CD14-positive monocyte (primary cell): Measurements from ENCODE around the gene KCNV2. TPM values are rescaled to one million over a fixed set of nuclear protein-coding genes. Genes with fewer than 3 reads are reported as not detected.

Experiments
- DNase-seq, 3 donors: peaks; one replicate each; pipeline ENCODE4 v3.0.0-alpha.2; 2011 to 2022
- H2AFZ ChIP-seq: 2 replicates; pipeline ENCODE4 v1.6.0; 2012; ENCODE audit warnings: mild to moderate bottlenecking, low read depth, low read length, inconsistent platforms; ENCODE audit not compliant: insufficient read depth, poor library complexity, severe bottlenecking
- H3K27ac ChIP-seq, 2 donors: 1 replicate in 1 of 2; 2 replicates in 1 of 2; pipeline ENCODE4 v1.5.1; 2012 to 2013; ENCODE audit warnings: low read length in 2 of 2, control low read depth in 1 of 2, inconsistent platforms in 1 of 2, low read depth in 1 of 2, mild to moderate bottlenecking in 1 of 2
- H3K27me3 ChIP-seq, 2 donors: one replicate each; pipeline versions ENCODE4 v1.6.0 to v1.6.1; 2011 to 2013; ENCODE audit warnings: low read length in 2 of 2; ENCODE audit not compliant: control insufficient read depth in 2 of 2, insufficient read depth in 2 of 2
- H3K36me3 ChIP-seq, 2 donors: replicated peaks in 1 of 2; 1 replicate in 1 of 2; 2 replicates in 1 of 2; pipeline versions ENCODE4 v1.5.1 to v1.6.1; 2012 to 2013; ENCODE audit warnings: low read length in 2 of 2, control low read depth in 1 of 2, inconsistent platforms in 1 of 2, mild to moderate bottlenecking in 1 of 2; ENCODE audit not compliant: insufficient read depth in 2 of 2, control insufficient read depth in 1 of 2
- H3K4me1 ChIP-seq, 2 donors: 1 replicate in 1 of 2; 2 replicates in 1 of 2; pipeline versions ENCODE4 v1.5.1 to v1.6.1; 2012 to 2013; ENCODE audit warnings: low read length in 2 of 2, control low read depth in 1 of 2, inconsistent platforms in 1 of 2, mild to moderate bottlenecking in 1 of 2, moderate library complexity in 1 of 2; ENCODE audit not compliant: insufficient read depth in 2 of 2, control insufficient read depth in 1 of 2
- H3K4me2 ChIP-seq: replicated peaks from 2 replicates; pipeline ENCODE3; 2012; ENCODE audit warnings: low read length, moderate library complexity, mild to moderate bottlenecking; ENCODE audit not compliant: poor library complexity, severe bottlenecking; ENCODE audit errors: extremely low read depth
- H3K4me3 ChIP-seq, 3 experiments: fragments of 200-600 bp in 1 of 3; sonication (generic) in 1 of 3; replicated peaks in 1 of 3; 1 replicate in 2 of 3; 2 replicates in 1 of 3; pipeline ENCODE4 v1.5.1; 2011 to 2013; ENCODE audit warnings: low read length in 3 of 3, mild to moderate bottlenecking in 3 of 3, control low read depth in 2 of 3, low read depth in 2 of 3, inconsistent platforms in 1 of 3, moderate library complexity in 1 of 3
- H3K79me2 ChIP-seq: 2 replicates; pipeline ENCODE4 v1.6.0; 2012; ENCODE audit warnings: mild to moderate bottlenecking, control low read depth, inconsistent platforms, low read length, moderate library complexity; ENCODE audit not compliant: insufficient read depth
- H3K9ac ChIP-seq: 2 replicates; pipeline ENCODE4 v1.6.0; 2017; ENCODE audit warnings: low read length, mild to moderate bottlenecking; ENCODE audit not compliant: insufficient read depth, poor library complexity, severe bottlenecking
- H3K9me3 ChIP-seq, 2 donors: replicated peaks in 1 of 2; 1 replicate in 1 of 2; 2 replicates in 1 of 2; pipeline versions ENCODE4 v1.5.1 to v1.6.1; 2012 to 2013; ENCODE audit warnings: low read length in 2 of 2, control low read depth in 1 of 2; ENCODE audit not compliant: control insufficient read depth in 1 of 2, insufficient read depth in 1 of 2
- H4K20me1 ChIP-seq: 2 replicates; pipeline ENCODE4 v1.6.0; 2012; ENCODE audit warnings: mild to moderate bottlenecking, low read length, control low read depth, moderate library complexity; ENCODE audit not compliant: insufficient read depth
- H3K27ac Mint-ChIP-seq, 7 donors: one replicate each; pipeline ENCODE4 v1.8.0; 2020; ENCODE audit warnings: mild to moderate bottlenecking in 7 of 7, mixed read lengths in 7 of 7, moderate library complexity in 6 of 7, inconsistent platforms in 2 of 7
- H3K27me3 Mint-ChIP-seq, 3 donors: one replicate each; pipeline ENCODE4 v1.8.0; 2021 to 2022; ENCODE audit warnings: low read depth in 3 of 3, mild to moderate bottlenecking in 3 of 3, mixed read lengths in 3 of 3, moderate library complexity in 3 of 3, inconsistent platforms in 1 of 3
- H3K36me3 Mint-ChIP-seq, 2 donors: one replicate each; pipeline ENCODE4 v1.8.0; 2020; ENCODE audit warnings: mixed read lengths in 2 of 2, inconsistent platforms in 1 of 2, mild to moderate bottlenecking in 1 of 2
- H3K4me1 Mint-ChIP-seq: one replicate; pipeline ENCODE4 v1.8.0; 2020; ENCODE audit warnings: mild to moderate bottlenecking, mixed read lengths
- H3K4me3 Mint-ChIP-seq, 2 donors: one replicate each; pipeline ENCODE4 v1.8.0; 2020; ENCODE audit warnings: mild to moderate bottlenecking in 2 of 2, mixed read lengths in 2 of 2, moderate library complexity in 1 of 2
- H3K9me3 Mint-ChIP-seq, 7 donors: one replicate each; pipeline ENCODE4 v1.8.0; 2020 to 2022; ENCODE audit warnings: mixed read lengths in 7 of 7, mild to moderate bottlenecking in 6 of 7, moderate library complexity in 6 of 7, inconsistent platforms in 2 of 7
- WGBS: methylation state at CpG from one replicate; pipeline ENCODE4 v1.1.5; 2013; ENCODE audit warnings: missing lambda C conversion rate; ENCODE audit not compliant: insufficient coverage; 5-methylcytosine and 5-hydroxymethylcytosine counted together
- intact Hi-C, 2 donors: fragments of 100-400 bp; cut with micrococcal nuclease; formaldehyde crosslinking; loops; one replicate each; pipeline versions ENCODE4 v1.15.0 to v1.15.1; 2023
- polyA plus RNA-seq, 3 donors: library from polyadenylated mRNA; depleted of rRNA in 1 of 3; unstranded in 2 of 3; stranded (reverse) in 1 of 3; fragments of 300-500 nt in 2 of 3; fragments of >200 nt in 1 of 3; fragmentation: Illumina TruSeq in 2 of 3; gene quantifications; 1 replicate in 2 of 3; 2 replicates in 1 of 3; pipeline ENCODE4 v1.2.3, GENCODE V29; 2012 to 2021
- TF ChIP-seq, protein P1 (sequence below): fragments of 200-600 bp; IDR thresholded peaks from one replicate; pipeline ENCODE4 v1.8.0; 2022; ENCODE audit warnings: antibody characterized with exemption, mild to moderate bottlenecking

KCNV2 gene
- polyA plus RNA-seq, 3 donors = not detected

- Histone ChIP-seq H3K9ac (no peak overlapping the region), H3K27me3 (no peaks in the 10 kb centered on the region), H4K20me1 (no peaks in the 10 kb centered on the region), H3K36me3 (no peaks in the 10 kb centered on the region), H3K4me3 (no peak overlapping the region), H3K4me1 (no peaks in the 10 kb centered on the region), H3K4me2 (no peak overlapping the region), H3K79me2 (no peaks in the 10 kb centered on the region), H2AFZ (no peak overlapping the region), H3K9me3 (no peaks in the 10 kb centered on the region), H3K27ac (no peak overlapping the region)
- WGBS = 94% methylated on average over 5 of the region's 5 CpGs
- no peak overlapping the region for H3K4me3 Mint-ChIP-seq
- no peaks in the 10 kb centered on the region for H3K27me3 Mint-ChIP-seq
- H3K27ac Mint-ChIP-seq = no peak overlapping the region
- H3K36me3 Mint-ChIP-seq = no peaks in the 10 kb centered on the region
- peaks cover 5% of the 10 kb centered on the region for H3K4me1 Mint-ChIP-seq
- H3K9me3 Mint-ChIP-seq = no peaks in the 10 kb centered on the region
- no peak for DNase-seq
- intact Hi-C loops = no loop called here
- TF ChIP-seq, protein P1, sequence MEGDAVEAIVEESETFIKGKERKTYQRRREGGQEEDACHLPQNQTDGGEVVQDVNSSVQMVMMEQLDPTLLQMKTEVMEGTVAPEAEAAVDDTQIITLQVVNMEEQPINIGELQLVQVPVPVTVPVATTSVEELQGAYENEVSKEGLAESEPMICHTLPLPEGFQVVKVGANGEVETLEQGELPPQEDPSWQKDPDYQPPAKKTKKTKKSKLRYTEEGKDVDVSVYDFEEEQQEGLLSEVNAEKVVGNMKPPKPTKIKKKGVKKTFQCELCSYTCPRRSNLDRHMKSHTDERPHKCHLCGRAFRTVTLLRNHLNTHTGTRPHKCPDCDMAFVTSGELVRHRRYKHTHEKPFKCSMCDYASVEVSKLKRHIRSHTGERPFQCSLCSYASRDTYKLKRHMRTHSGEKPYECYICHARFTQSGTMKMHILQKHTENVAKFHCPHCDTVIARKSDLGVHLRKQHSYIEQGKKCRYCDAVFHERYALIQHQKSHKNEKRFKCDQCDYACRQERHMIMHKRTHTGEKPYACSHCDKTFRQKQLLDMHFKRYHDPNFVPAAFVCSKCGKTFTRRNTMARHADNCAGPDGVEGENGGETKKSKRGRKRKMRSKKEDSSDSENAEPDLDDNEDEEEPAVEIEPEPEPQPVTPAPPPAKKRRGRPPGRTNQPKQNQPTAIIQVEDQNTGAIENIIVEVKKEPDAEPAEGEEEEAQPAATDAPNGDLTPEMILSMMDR = no peak
Measured at GRCh38 chr9:2729003-2729402, 11.7 kb downstream of the KCNV2 start.

- TF ChIP-seq, protein P1 = no peak
Measured at GRCh38 chr9:2729721-2730120, 12.4 kb downstream of the KCNV2 start.

More at GRCh38 chr9:2729721-2730120, 12.4 kb downstream of the KCNV2 start:
- no peak overlapping the region for H3K27ac ChIP-seq
- no peaks in the 10 kb centered on the region for H3K36me3 ChIP-seq
- Mint-ChIP-seq H3K36me3 (no peaks in the 10 kb centered on the region), H3K4me1 (peaks cover 5% of the 10 kb centered on the region), H3K27ac (no peak overlapping the region), H3K4me3 (no peak overlapping the region), H3K9me3 (no peaks in the 10 kb centered on the region), H3K27me3 (no peaks in the 10 kb centered on the region)
- no peak for DNase-seq
- no peak overlapping the region for H3K9ac ChIP-seq
- intact Hi-C loops = no loop called here
- H2AFZ ChIP-seq = no peak overlapping the region
- H3K9me3 ChIP-seq = no peaks in the 10 kb centered on the region
- no peaks in the 10 kb centered on the region for H4K20me1 ChIP-seq
- H3K4me2 ChIP-seq = no peak overlapping the region
- no peak overlapping the region for H3K4me3 ChIP-seq
- no peaks in the 10 kb centered on the region for H3K27me3 ChIP-seq
- 100% methylated on average over 1 of the region's 3 CpGs for WGBS
- H3K4me1 ChIP-seq = no peaks in the 10 kb centered on the region
- H3K79me2 ChIP-seq = no peaks in the 10 kb centered on the region
